ENCODE data around the gene AOPEP. TPM values are rescaled to one million over a fixed set of nuclear protein-coding genes. Genes with fewer than 3 reads are reported as not detected.
A peak's percentile ranks its signal among the peaks of the same experiment; 100 is the strongest.

The AOPEP gene
- total RNA-seq, 1 donor from 2014 or later = 305 TPM

DNA sequence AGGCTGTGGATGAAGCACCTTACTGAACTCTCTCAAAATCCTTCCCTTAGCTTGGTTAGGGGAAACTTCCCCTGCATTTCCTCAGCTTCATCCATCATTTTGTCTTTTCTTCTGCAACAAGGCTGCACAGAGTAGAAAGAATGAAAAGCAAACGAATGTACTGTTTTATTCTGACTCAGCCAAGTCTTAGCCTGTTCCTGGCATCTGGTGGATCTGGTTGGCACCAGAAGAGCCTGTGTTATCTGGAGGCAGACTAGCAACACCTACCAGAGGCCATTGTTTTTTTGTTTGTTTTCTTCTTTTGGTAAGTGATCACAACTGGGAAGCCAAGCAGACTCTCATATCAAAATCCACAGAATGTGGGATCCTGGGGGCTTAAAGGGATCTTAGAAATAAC, 390.3 kb downstream of the AOPEP start:
- DNase-seq (ENCODE audit: extremely low spot score in 2 of 2) = no peak
- TF ChIP-seq POLR2AphosphoS5 (IDR thresholded peaks at IDR 0.05; ENCODE audit: insufficient read depth in 1 of 2, low read depth in 1 of 2) (no peak), POLR2A (IDR thresholded peaks at IDR 0.05) (no peak)
- TF ChIP-seq, protein P1, sequence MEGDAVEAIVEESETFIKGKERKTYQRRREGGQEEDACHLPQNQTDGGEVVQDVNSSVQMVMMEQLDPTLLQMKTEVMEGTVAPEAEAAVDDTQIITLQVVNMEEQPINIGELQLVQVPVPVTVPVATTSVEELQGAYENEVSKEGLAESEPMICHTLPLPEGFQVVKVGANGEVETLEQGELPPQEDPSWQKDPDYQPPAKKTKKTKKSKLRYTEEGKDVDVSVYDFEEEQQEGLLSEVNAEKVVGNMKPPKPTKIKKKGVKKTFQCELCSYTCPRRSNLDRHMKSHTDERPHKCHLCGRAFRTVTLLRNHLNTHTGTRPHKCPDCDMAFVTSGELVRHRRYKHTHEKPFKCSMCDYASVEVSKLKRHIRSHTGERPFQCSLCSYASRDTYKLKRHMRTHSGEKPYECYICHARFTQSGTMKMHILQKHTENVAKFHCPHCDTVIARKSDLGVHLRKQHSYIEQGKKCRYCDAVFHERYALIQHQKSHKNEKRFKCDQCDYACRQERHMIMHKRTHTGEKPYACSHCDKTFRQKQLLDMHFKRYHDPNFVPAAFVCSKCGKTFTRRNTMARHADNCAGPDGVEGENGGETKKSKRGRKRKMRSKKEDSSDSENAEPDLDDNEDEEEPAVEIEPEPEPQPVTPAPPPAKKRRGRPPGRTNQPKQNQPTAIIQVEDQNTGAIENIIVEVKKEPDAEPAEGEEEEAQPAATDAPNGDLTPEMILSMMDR (IDR thresholded peaks at IDR 0.05) = no peak
- peaks cover 33% of the 10 kb centered on the region for H3K4me1 ChIP-seq
- peaks cover 0 to 17% of the 10 kb centered on the region in 2 donors for H3K36me3 ChIP-seq
- H3K9me3 ChIP-seq = no peaks in the 10 kb centered on the region
- H3K27ac ChIP-seq = peak overlapping the region; percentile 50
- H3K4me3 ChIP-seq = no peak overlapping the region
- no peaks in the 10 kb centered on the region for H3K27me3 ChIP-seq
- intact Hi-C loops (cut with DNase I) = no loop called here

DNA sequence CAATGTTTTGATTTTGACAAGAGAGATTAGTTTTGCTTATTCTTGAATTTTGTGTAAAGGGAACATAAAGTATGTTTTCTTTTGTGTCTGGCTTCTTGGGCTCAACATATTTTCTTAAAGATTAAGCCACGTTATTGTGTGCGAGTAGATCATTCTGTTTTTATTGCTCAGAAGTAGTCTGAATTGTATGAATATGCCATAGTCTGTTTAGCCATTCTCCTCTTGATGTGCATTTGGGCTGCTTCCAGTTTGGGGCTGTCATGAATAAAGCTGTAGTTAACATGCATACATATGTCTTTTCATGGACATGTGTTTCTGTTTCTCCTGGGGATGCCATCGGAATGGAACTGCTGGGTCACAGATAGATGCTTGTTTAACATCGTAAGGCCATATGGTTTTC, 392.1 kb downstream of the AOPEP start:
- Histone ChIP-seq H3K27me3 (no peaks in the 10 kb centered on the region), H3K36me3 (peaks cover 0 to 6% of the 10 kb centered on the region in 2 donors), H3K27ac (no peak overlapping the region), H3K4me1 (peaks cover 33% of the 10 kb centered on the region), H3K4me3 (no peak overlapping the region), H3K9me3 (no peaks in the 10 kb centered on the region)
- intact Hi-C loops (cut with DNase I) = no loop called here
- TF ChIP-seq, protein P1 (IDR thresholded peaks at IDR 0.05) = no peak
- no peak for TF ChIP-seq POLR2AphosphoS5 (IDR thresholded peaks at IDR 0.05; ENCODE audit: insufficient read depth in 1 of 2, low read depth in 1 of 2)
- TF ChIP-seq POLR2A (IDR thresholded peaks at IDR 0.05) = no peak
- DNase-seq (ENCODE audit: extremely low spot score in 2 of 2) = no peak

DNA sequence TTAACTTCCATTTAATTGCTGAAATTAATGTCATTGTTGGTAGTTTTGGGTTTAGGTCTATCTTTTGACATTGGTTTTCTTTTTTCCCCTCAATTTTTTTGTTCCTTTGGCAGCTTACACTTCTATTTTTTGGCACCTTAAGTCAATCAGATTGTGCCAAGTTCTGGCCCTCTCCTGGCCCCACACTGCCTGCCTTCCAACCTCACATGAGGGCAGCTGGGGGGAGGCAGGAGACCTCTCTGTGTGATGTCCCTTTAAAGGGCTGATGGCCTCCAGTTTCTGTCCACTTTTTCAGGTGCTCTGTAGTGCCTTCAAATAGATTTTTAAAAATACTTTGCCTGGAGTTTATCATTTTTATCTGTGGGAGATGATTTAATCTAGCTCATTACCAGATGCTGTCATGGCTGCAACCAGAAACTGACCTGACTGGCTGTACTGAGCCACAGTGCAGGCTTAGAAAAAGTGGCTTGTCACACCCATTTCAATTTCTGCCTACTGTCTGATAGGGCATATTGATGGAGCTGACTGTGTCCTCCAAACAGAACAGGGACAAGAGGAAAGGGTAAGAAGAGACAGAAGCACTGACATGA, 394.4 kb downstream of the AOPEP start:
- TF ChIP-seq, protein P1 (IDR thresholded peaks at IDR 0.05) = no peak
- TF ChIP-seq POLR2AphosphoS5 (IDR thresholded peaks at IDR 0.05; ENCODE audit: insufficient read depth in 1 of 2, low read depth in 1 of 2) (no peak), POLR2A (IDR thresholded peaks at IDR 0.05) (no peak)
- H3K4me3 ChIP-seq = no peak overlapping the region
- no peaks in the 10 kb centered on the region for H3K36me3 ChIP-seq
- H3K9me3 ChIP-seq = no peaks in the 10 kb centered on the region
- DNase-seq (ENCODE audit: extremely low spot score in 2 of 2) = no peak
- H3K27ac ChIP-seq = no peak overlapping the region
- intact Hi-C loops (cut with DNase I) = loop anchor here (5.0 kb wide), 1 partner anchor 339 kb away; no protein-coding TSS in a partner anchor
- peaks cover 41% of the 10 kb centered on the region for H3K4me1 ChIP-seq
- no peaks in the 10 kb centered on the region for H3K27me3 ChIP-seq

DNA sequence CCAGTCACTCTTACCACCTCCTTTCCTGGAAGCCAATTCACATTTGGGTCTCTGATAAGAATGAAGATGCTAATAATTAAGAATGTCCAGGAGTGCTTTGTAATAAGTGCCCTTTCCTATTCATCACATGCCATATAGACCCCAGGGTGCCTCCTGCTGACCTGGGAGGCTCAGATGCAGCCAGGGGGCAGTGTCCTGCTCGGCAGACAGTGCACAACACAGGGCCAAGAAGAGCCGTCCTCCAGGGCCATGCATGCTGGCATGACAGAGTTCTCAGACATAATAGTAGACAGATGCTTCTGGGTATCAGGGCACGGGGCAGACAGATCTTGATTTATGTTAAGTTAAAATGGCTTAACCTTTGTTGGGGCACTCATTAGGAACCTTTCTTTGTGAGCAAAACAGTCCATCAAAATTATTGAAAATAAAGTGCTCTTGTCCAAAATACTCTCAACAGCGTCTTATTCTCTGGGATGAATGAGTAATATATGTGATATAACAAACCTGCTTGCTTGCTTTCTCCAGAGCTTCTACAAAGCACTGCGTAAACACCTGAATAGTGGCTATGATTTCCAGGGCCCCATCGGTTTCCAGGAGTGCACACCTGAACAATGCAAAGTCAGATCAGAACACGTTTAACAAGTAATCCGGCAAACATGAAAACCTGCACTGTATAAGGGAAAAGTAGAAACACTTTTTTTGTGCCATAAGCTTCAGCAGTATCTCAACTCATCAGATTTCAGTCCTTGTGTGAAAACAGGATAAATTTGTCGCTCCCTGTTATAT, 398.3 kb downstream of the AOPEP start:
- H3K27ac ChIP-seq = peak overlapping the region; percentile 28
- no peak overlapping the region for H3K4me3 ChIP-seq
- DNase-seq (ENCODE audit: extremely low spot score in 2 of 2) = no peak
- intact Hi-C loops (cut with DNase I) = loop anchor here (5.0 kb wide), 1 partner anchor 342 kb away; no protein-coding TSS in a partner anchor
- H3K9me3 ChIP-seq = no peaks in the 10 kb centered on the region
- peaks cover 41% of the 10 kb centered on the region for H3K4me1 ChIP-seq
- no peaks in the 10 kb centered on the region for H3K27me3 ChIP-seq
- TF ChIP-seq, protein P1 (IDR thresholded peaks at IDR 0.05) = no peak
- TF ChIP-seq POLR2AphosphoS5 (IDR thresholded peaks at IDR 0.05; ENCODE audit: insufficient read depth in 1 of 2, low read depth in 1 of 2) = no peak
- TF ChIP-seq POLR2A (IDR thresholded peaks at IDR 0.05) = no peak
- H3K36me3 ChIP-seq = no peaks in the 10 kb centered on the region

DNA sequence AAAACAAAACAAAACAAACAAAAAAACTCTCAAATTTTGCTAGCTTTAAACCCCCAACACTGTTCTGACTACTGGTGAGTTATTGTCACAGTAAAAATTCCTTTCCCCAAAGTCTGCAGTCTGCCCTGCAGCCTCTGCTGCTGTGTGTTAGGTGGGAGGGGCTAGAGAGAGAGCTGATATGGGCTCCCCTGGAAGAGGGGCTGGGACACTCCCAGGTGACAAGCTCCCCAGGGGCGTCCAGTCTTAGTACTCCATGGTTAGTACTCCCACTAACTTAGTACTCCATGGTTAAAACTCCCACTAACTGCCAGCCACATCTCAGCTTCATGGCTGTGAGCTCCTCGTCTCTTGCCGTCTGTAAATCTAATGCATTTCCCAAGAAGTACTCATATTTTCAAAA, 399.2 kb downstream of the AOPEP start:
- TF ChIP-seq POLR2A (IDR thresholded peaks at IDR 0.05) = no peak
- TF ChIP-seq POLR2AphosphoS5 (IDR thresholded peaks at IDR 0.05; ENCODE audit: insufficient read depth in 1 of 2, low read depth in 1 of 2) = no peak
- TF ChIP-seq, protein P1 (IDR thresholded peaks at IDR 0.05) = no peak

More for the DNA sequence above, 399.2 kb downstream of the AOPEP start:
- intact Hi-C loops (cut with DNase I) = no loop called here
- H3K27me3 ChIP-seq = no peaks in the 10 kb centered on the region
- H3K36me3 ChIP-seq = no peaks in the 10 kb centered on the region
- no peak overlapping the region for H3K27ac ChIP-seq
- DNase-seq (ENCODE audit: extremely low spot score in 2 of 2) = no peak
- H3K4me3 ChIP-seq = no peak overlapping the region
- H3K9me3 ChIP-seq = no peaks in the 10 kb centered on the region
- H3K4me1 ChIP-seq = peaks cover 45% of the 10 kb centered on the region
